K562 (cell line): ENCODE results near the gene DNAJC8. TPM values are rescaled to one million over a fixed set of nuclear protein-coding genes. Genes with fewer than 3 reads are reported as not detected.

Source experiments
- ARNT ChIP-seq, 2 experiments: fragments of 450-650 bp; IDR thresholded peaks; 2 replicates each; pipeline ENCODE4 v1.6.1; 2016; ENCODE audit warnings: mild to moderate bottlenecking in 1 of 2
- CC2D1A ChIP-seq: fragments of 450-650 bp; IDR thresholded peaks from 2 replicates; pipeline ENCODE4 v1.6.1; 2017; ENCODE audit warnings: mild to moderate bottlenecking
- DMBX1 ChIP-seq: fragments of 250-450 bp; sonication (Bioruptor Pico); IDR thresholded peaks from 2 replicates; pipeline ENCODE4 v1.8.0; 2022; ENCODE audit warnings: inconsistent platforms, mild to moderate bottlenecking, moderate library complexity, borderline replicate concordance
- DPF2 ChIP-seq: fragments of 450-650 bp; IDR thresholded peaks from 2 replicates; pipeline ENCODE4 v1.6.1; 2016
- GTF2F1 ChIP-seq: IDR thresholded peaks from 2 replicates; pipeline ENCODE4 v1.6.1; 2011; ENCODE audit warnings: low read depth, low read length, improper control_type of control experiment
- JUN ChIP-seq, 2 experiments: sonication (generic) in 1 of 2; formaldehyde crosslinking in 1 of 2; IDR thresholded peaks; 2 replicates each; pipeline versions ENCODE4 v1.6.1 to v1.8.0; 2012 to 2022; ENCODE audit warnings: borderline replicate concordance in 2 of 2, mild to moderate bottlenecking in 2 of 2, improper control_type of control experiment in 1 of 2, low read depth in 1 of 2, low read length in 1 of 2, missing genetic modification reagents in 1 of 2
- KAT8 ChIP-seq: fragments of 450-650 bp; IDR thresholded peaks from 2 replicates; pipeline ENCODE4 v1.6.1; 2016; ENCODE audit warnings: low read depth, mild to moderate bottlenecking
- KDM2B ChIP-seq: fragments of 250-450 bp; sonication (Bioruptor Pico); IDR thresholded peaks from 2 replicates; pipeline ENCODE4 v1.8.0; 2021; ENCODE audit warnings: mild to moderate bottlenecking, moderate library complexity
- KLF13 ChIP-seq: fragments of 450-650 bp; IDR thresholded peaks from 2 replicates; pipeline ENCODE4 v1.6.1; 2016; ENCODE audit warnings: missing genetic modification characterization, low read depth, mild to moderate bottlenecking, missing compliant biosample characterization, moderate library complexity, borderline replicate concordance
- LEF1 ChIP-seq: fragments of 450-650 bp; IDR thresholded peaks from 2 replicates; pipeline ENCODE4 v1.6.1; 2016; ENCODE audit warnings: mild to moderate bottlenecking
- MAFG ChIP-seq: fragments of 450-650 bp; conservative IDR thresholded peaks from 2 replicates; pipeline ENCODE4 v1.6.1; 2016; ENCODE audit warnings: missing genetic modification characterization, missing compliant biosample characterization
- MYC ChIP-seq, 2 experiments: fragments of 250-450 bp in 1 of 2; sonication (Bioruptor Pico) in 1 of 2; IDR thresholded peaks; 2 replicates each; pipeline versions ENCODE4 v1.5.1 to v1.6.1; 2012 to 2021; ENCODE audit warnings: low read depth in 2 of 2, borderline replicate concordance in 1 of 2, improper control_type of control experiment in 1 of 2, low read length in 1 of 2, mild to moderate bottlenecking in 1 of 2, moderate library complexity in 1 of 2
- NR1H2 ChIP-seq: sonication (generic); formaldehyde crosslinking; IDR thresholded peaks from 2 replicates; pipeline ENCODE4 v1.4.0; 2020; ENCODE audit warnings: mild to moderate bottlenecking, missing genetic modification reagents
- PURB ChIP-seq: sonication (generic); formaldehyde crosslinking; IDR thresholded peaks from 2 replicates; pipeline ENCODE4 v1.9.0; 2021; ENCODE audit warnings: low read depth, mild to moderate bottlenecking, missing genetic modification reagents
- RAD21 ChIP-seq, 2 experiments: fragments of 250-450 bp in 1 of 2; fragments of 450-650 bp in 1 of 2; sonication (Bioruptor Pico) in 1 of 2; formaldehyde crosslinking in 1 of 2; IDR thresholded peaks in 1 of 2; conservative IDR thresholded peaks in 1 of 2; 2 replicates each; pipeline versions ENCODE4 v1.4.0 to v1.8.0; 2020 to 2022; ENCODE audit warnings: mild to moderate bottlenecking in 2 of 2, moderate library complexity in 1 of 2
- SMARCE1 ChIP-seq: fragments of 450-650 bp; IDR thresholded peaks from 2 replicates; pipeline ENCODE4 v1.7.1; 2016; ENCODE audit warnings: mild to moderate bottlenecking
- ZBTB17 ChIP-seq: fragments of 450-650 bp; formaldehyde crosslinking; IDR thresholded peaks from 2 replicates; pipeline ENCODE4 v1.4.0; 2020; ENCODE audit warnings: mild to moderate bottlenecking
- ZFP30 ChIP-seq: fragments of 250-450 bp; sonication (Bioruptor Pico); IDR thresholded peaks from 2 replicates; pipeline ENCODE4 v1.8.0; 2022; ENCODE audit warnings: moderate library complexity, mild to moderate bottlenecking, inconsistent platforms, borderline replicate concordance
- ZNF197 ChIP-seq: fragments of 200-800 bp; sonication (Bioruptor generic); IDR thresholded peaks from 2 replicates; pipeline ENCODE4 v1.6.1; 2016; ENCODE audit warnings: low read depth, missing genetic modification characterization, missing compliant biosample characterization
- ZNF431 ChIP-seq: sonication (generic); formaldehyde crosslinking; IDR thresholded peaks from 2 replicates; pipeline ENCODE4 v1.8.0; 2022; ENCODE audit warnings: mild to moderate bottlenecking, missing genetic modification reagents
- ZNF764 ChIP-seq: fragments of 250-450 bp; sonication (Bioruptor Pico); IDR thresholded peaks from 2 replicates; pipeline ENCODE4 v1.4.0; 2020; ENCODE audit warnings: low read depth, mild to moderate bottlenecking, moderate library complexity
- polyA plus RNA-seq, 8 experiments: library from polyadenylated mRNA; depleted of rRNA in 4 of 8; stranded (reverse) in 5 of 8; unstranded in 3 of 8; fragments of >200 nt; fragmentation: Nextera tagmentation in 2 of 8; fragmentation: Illumina TruSeq in 1 of 8; extraction: Ambion mirVana in 2 of 8; extraction: Trizol in 1 of 8; gene quantifications; 2 replicates each; pipeline versions ENCODE4 v1.2.1 to v1.2.3, GENCODE V29; 2011 to 2014; ENCODE audit warnings: inconsistent platforms in 1 of 8, missing spikeins in 1 of 8
- total RNA-seq, 7 experiments: library from RNA; depleted of rRNA in 6 of 7; stranded (reverse); fragments of >200 nt in 6 of 7; fragmentation: Illumina TruSeq in 2 of 7; extraction: Trizol in 2 of 7; gene quantifications; 2 replicates each; pipeline versions ENCODE4 v1.2.1 to v1.2.3, GENCODE V29; 2011 to 2021; ENCODE audit warnings: low replicate concordance in 1 of 7
- TF ChIP-seq, protein P1 (sequence below): IDR thresholded peaks from 2 replicates; pipeline ENCODE4 v1.6.1; 2016; ENCODE audit warnings: missing genetic modification characterization, missing compliant biosample characterization
- TF ChIP-seq, protein P2 (sequence below), 2 experiments: fragments of 450-650 bp; IDR thresholded peaks; 2 replicates each; pipeline ENCODE4 v1.6.1; 2018; ENCODE audit warnings: mild to moderate bottlenecking in 2 of 2, low read depth in 1 of 2; ENCODE audit not compliant: partially characterized antibody in 2 of 2

DNAJC8 gene
- total and polyA plus RNA-seq, 9 of the 15 experiments (the other 6 are each of a cell fraction or from before 2014, with no cell fraction given): 143 to 508 (median 209) TPM

DNA sequence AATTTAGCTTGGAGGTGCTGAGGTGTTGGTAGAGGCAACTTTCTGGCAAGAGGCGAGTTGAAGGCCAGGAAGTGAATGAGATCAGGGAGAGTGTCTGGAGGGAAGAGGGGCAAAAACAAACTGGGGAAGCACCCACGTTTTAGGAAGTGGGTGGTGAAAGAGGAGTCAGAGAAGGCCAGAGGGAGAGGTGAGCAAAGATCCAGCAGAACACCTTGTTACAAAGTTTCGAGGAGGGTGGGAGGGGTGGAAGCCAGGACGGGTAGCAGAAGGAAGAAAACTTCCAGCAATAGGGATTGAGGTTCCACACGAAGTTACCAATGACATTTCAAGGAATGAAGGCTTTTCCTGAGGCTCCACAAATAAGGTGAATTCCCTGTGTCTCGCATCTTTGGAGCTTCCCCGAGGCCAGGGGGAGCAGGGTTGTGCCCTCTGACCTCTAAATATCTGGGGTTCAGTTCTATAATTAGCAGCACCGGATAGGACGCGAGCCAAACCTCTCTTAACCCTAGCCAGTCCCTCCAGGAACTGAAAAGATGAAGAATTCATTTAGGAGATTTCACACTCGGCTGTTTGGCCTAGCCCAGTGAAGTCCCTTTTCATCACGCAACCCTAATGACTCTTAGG is 25.9 kb upstream of the DNAJC8 start (continued):
- no peak for TF ChIP-seq MYC (IDR thresholded peaks at IDR 0.05; ENCODE audit: low read depth, low read length)
- 0 out of 2 replicates have a peak, but pooled peaks have one; percentile 29 for TF ChIP-seq MYC (CRISPR knock-in tag; IDR thresholded peaks at IDR 0.05; ENCODE audit: borderline replicate concordance, low read depth)
- TF ChIP-seq ZBTB17 (CRISPR knock-in tag): peak; percentile 91
- 0 out of 4 replicates have a peak, but pooled peaks of 1 of the 2 experiments have one; percentile 13 for TF ChIP-seq RAD21 (CRISPR knock-in tag; conservative IDR thresholded peaks at IDR 0.05 in 1 of 2, IDR thresholded peaks at IDR 0.05 in 1 of 2)
- no peak for TF ChIP-seq NR1H2 (CRISPR knock-in tag)
- peak; percentile 46; the same call in 1 of the 2 replicates for TF ChIP-seq ZNF431 (CRISPR knock-in tag)
- TF ChIP-seq MAFG (tag): no peak
- TF ChIP-seq ZNF197 (CRISPR knock-in tag): peak; percentile 63
- TF ChIP-seq GTF2F1: no peak
- peak; percentile 72 for TF ChIP-seq CC2D1A
- TF ChIP-seq ARNT (IDR thresholded peaks at IDR 0.05): 0 out of 4 replicates have a peak, but pooled peaks of 1 of the 2 experiments have one; percentile 28
- TF ChIP-seq, protein P1, sequence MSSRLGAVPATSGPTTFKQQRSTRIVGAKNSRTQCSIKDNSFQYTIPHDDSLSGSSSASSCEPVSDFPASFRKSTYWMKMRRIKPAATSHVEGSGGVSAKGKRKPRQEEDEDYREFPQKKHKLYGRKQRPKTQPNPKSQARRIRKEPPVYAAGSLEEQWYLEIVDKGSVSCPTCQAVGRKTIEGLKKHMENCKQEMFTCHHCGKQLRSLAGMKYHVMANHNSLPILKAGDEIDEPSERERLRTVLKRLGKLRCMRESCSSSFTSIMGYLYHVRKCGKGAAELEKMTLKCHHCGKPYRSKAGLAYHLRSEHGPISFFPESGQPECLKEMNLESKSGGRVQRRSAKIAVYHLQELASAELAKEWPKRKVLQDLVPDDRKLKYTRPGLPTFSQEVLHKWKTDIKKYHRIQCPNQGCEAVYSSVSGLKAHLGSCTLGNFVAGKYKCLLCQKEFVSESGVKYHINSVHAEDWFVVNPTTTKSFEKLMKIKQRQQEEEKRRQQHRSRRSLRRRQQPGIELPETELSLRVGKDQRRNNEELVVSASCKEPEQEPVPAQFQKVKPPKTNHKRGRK: no peak
- no peak for TF ChIP-seq ZNF764 (CRISPR knock-in tag)
- no peak; the same call in 1 of the 2 replicates for TF ChIP-seq KAT8
- TF ChIP-seq KLF13 (tag): 0 out of 2 replicates have a peak, but pooled peaks have one; percentile 9
- peak; percentile 73 for TF ChIP-seq DMBX1 (CRISPR knock-in tag)
- TF ChIP-seq ZFP30 (CRISPR knock-in tag): no peak
- 0 out of 2 replicates have a peak, but pooled peaks have one; percentile 37 for TF ChIP-seq SMARCE1
- no peak for TF ChIP-seq PURB (CRISPR knock-in tag)
- TF ChIP-seq LEF1: 0 out of 2 replicates have a peak, but pooled peaks have one; percentile 21
- TF ChIP-seq, protein P2, sequence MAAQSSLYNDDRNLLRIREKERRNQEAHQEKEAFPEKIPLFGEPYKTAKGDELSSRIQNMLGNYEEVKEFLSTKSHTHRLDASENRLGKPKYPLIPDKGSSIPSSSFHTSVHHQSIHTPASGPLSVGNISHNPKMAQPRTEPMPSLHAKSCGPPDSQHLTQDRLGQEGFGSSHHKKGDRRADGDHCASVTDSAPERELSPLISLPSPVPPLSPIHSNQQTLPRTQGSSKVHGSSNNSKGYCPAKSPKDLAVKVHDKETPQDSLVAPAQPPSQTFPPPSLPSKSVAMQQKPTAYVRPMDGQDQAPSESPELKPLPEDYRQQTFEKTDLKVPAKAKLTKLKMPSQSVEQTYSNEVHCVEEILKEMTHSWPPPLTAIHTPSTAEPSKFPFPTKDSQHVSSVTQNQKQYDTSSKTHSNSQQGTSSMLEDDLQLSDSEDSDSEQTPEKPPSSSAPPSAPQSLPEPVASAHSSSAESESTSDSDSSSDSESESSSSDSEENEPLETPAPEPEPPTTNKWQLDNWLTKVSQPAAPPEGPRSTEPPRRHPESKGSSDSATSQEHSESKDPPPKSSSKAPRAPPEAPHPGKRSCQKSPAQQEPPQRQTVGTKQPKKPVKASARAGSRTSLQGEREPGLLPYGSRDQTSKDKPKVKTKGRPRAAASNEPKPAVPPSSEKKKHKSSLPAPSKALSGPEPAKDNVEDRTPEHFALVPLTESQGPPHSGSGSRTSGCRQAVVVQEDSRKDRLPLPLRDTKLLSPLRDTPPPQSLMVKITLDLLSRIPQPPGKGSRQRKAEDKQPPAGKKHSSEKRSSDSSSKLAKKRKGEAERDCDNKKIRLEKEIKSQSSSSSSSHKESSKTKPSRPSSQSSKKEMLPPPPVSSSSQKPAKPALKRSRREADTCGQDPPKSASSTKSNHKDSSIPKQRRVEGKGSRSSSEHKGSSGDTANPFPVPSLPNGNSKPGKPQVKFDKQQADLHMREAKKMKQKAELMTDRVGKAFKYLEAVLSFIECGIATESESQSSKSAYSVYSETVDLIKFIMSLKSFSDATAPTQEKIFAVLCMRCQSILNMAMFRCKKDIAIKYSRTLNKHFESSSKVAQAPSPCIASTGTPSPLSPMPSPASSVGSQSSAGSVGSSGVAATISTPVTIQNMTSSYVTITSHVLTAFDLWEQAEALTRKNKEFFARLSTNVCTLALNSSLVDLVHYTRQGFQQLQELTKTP (IDR thresholded peaks at IDR 0.05; ENCODE audit: low read depth in 1 of 2, partially characterized antibody in 2 of 2): peak in 1 of 2 experiments; percentile 73
- TF ChIP-seq DPF2: peak; percentile 82
- no peak for TF ChIP-seq KDM2B (CRISPR knock-in tag)
- TF ChIP-seq JUN (IDR thresholded peaks at IDR 0.05; ENCODE audit: borderline replicate concordance, low read depth, low read length): no peak; the same call in 1 of the 2 replicates
- TF ChIP-seq JUN (CRISPR knock-in tag; IDR thresholded peaks at IDR 0.05; ENCODE audit: borderline replicate concordance): no peak
